Stimulated activated CD8-positive, alpha-beta memory T cell treated with anti-CD3 and anti-CD28 coated beads, Interleukin-12 subunit alpha, Interleukin-12 subunit beta, amount 100 ng/mL, for 4 hours (primary cell): Measurements from ENCODE around the gene DIRAS3.
"Not testable (repeated sequence)": the region's sequence is repeated elsewhere in the genome, so short reads cannot be mapped to it uniquely, and the experiment has no call there.

Experiments
- DNase-seq: peaks from one replicate; pipeline ENCODE4 v3.0.0-alpha.2; 2020; ENCODE audit warnings: low read depth

DIRAS3 gene

GRCh38 chr1:68024635-68025338, 25.6 kb downstream of the DIRAS3 start:
- DNase-seq = no peak

- DNase-seq = no peak
Measured at GRCh38 chr1:68016381-68016780, 34.0 kb downstream of the DIRAS3 start.

GRCh38 chr1:68015971-68016370, 34.5 kb downstream of the DIRAS3 start:
- DNase-seq = no peak

- no peak for DNase-seq
Measured at GRCh38 chr1:68015369-68015768, 35.1 kb downstream of the DIRAS3 start.

- DNase-seq = no peak
Measured at GRCh38 chr1:68013351-68013750, 37.1 kb downstream of the DIRAS3 start.

- no peak for DNase-seq
Measured at GRCh38 chr1:68011657-68012375, 38.6 kb downstream of the DIRAS3 start.

GRCh38 chr1:68010543-68010942, 39.9 kb downstream of the DIRAS3 start:
- DNase-seq = no peak

- no peak for DNase-seq
Measured at GRCh38 chr1:68010090-68010489, 40.3 kb downstream of the DIRAS3 start.

GRCh38 chr1:68003626-68004025, 46.8 kb downstream of the DIRAS3 start:
- not testable (repeated sequence) for DNase-seq

GRCh38 chr1:68000191-68000590, 50.2 kb downstream of the DIRAS3 start:
- no peak for DNase-seq

- DNase-seq = no peak
Measured at GRCh38 chr1:67997746-67998145, 52.7 kb downstream of the DIRAS3 start.
